ENCODE measurements around the gene CDYL.

Gene CDYL

DNA sequence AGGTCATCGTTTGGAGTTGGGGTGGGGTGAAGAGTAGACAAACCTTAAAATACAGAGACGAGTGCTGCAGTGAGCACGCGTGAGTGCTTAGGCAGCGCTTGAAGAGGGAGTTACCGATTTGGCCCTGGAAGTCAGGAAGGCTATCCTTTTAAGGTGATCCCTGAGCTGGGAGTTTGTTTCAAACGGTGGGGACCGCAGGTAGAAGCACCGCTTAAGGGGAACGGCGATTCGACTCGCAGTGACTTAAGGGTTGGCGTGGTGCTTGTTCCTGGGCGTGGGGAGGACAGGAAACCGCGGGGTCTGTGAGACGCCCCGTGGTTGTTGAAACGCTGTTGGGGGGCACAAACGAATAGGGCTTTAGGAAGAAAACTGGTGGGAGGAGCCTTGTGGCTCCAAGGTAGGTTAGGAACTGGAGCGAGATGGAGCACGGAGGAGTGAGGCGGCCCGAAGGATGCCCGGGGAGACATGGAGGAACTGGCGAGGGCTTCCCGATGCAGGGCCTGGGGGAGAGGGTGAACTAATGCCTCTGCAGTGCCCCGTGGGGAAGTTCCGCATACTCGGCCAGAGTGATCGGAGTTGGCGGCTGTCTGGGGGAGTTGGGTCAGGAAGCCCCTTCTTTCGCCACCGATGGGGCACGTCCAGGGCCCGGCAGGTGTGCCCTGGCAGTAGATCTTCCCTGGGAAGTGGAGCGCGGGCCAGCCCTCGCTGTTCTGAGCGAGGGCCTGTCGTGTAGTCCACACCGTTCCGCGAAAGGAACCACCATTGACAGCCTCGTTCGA is 1.3 kb upstream of the CDYL start:
- DNase-seq = peak; percentile 24

DNA sequence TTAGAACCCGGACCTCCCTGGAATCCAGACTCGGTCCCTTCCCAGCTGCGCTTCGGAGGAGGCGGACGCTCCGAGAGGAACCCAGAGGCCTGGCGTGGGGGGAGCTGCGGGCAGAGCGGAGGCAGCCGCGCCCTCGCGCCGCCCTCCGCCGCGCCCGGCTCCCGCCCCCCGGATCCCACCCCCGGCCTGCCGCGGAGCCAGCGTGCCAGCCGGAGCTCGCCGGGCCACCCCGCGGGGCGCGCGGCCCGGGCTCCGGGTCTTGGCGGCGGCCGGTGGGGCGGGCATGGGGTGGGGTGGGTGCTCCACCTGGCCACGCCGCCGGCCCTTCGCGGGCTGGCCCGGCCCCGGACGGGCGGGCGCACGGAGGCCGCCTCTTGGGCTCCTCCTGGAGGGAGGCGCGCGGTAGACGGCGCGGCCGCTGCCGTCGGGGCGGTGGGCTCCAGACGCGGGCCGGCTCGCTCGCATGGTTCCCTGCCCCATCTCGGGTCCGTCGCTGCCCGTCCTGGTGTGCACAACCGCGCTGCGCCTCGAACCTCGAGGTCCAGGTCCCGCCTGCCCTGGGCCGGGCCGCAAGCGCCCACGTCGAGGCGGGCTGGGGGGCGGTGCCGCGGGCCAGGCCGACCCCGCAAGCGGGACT is 592 bp upstream of the CDYL start:
- DNase-seq = peak; percentile 66

DNA sequence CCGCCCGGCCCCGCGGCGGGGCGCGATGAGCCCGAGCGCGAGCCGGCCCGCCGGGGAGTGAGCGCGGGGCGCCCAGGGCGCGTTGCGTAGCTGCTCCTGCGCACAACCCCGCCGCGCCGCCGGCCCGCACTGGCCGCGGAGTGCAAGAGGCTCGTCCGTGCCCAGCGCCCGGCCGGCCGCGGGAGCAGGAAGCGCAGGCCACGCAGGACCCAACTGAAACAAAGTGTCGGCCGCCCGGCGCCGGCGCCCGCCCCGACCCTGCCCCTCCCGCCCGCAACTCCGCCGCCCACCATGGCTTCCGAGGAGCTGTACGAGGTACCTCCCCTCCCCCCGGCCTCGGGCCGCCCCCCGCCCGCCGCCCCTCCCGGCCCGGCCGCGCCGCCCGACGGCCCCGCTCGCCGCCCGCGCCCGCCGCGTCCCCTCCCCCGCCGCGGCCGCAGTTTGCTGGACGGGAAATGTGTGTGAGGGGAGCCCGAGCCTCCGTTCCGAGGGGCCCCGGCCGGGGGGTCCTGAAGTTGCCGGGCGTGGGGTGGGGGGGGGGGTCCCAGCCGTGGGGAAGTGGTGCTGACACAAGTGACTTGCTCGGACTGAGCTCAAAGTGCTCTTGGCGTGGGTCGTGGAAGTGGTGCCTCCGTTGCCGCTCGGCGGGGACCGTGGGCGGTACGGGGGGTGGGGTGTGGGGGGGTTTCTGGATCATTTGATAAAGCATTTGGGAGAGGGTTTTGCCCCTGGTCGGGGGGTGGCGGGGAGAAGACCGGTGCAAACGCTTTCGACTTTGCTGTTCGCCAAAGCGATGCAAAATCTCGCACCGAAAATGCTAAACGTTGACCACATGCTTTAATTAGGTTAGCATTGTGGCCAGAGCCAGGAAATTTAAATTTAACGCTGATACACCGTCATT is 539 bp downstream of the CDYL start:
- DNase-seq = peak; percentile 54

GRCh38 chr6:4777394-4777935 is 1.3 kb downstream of the CDYL start:
- DNase-seq = no peak

- no peak for DNase-seq
Observed at GRCh38 chr6:4778086-4778485, 1.9 kb downstream of the CDYL start.

DNA sequence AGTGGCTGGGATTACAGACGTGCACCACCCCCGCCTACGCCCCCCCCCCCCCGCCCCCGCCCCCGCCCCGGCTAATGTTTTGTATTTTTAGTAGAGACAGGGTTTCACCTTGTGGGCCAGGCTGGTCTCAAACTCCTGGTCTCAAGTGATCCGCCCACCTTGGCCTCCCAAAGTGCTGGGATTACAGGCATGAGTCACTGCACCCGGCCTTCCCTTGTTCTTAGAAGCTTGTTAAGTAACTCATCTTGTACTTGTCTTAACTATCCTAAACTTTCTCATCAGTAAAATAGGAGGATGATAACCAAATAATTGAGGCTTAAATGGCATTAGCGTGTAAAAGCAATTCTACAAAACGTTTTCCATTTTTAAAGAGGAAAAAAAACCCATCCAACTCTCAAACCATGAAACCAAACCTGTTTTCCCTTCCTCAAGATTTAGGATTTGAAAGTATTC is 4.2 kb downstream of the CDYL start:
- DNase-seq = no peak

DNA sequence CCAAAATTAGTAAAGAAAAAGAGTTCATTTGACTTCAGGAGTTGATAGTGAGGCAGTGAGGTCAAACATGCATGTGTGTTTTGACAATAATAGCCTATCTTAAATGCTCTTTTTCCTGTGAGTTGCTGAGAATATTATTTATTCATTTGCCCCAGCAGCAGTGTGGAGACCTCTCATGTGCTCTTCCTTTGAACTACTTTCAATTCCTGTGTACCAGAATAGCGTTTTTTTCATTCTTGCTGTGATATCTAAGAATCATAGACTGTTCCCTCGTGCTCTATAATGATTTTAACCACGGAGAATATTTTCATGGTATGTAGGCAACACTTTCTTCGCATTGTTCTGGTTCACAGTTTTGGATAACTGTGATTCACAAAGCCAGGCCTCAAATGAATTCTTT is 5.2 kb downstream of the CDYL start:
- DNase-seq = no peak

DNA sequence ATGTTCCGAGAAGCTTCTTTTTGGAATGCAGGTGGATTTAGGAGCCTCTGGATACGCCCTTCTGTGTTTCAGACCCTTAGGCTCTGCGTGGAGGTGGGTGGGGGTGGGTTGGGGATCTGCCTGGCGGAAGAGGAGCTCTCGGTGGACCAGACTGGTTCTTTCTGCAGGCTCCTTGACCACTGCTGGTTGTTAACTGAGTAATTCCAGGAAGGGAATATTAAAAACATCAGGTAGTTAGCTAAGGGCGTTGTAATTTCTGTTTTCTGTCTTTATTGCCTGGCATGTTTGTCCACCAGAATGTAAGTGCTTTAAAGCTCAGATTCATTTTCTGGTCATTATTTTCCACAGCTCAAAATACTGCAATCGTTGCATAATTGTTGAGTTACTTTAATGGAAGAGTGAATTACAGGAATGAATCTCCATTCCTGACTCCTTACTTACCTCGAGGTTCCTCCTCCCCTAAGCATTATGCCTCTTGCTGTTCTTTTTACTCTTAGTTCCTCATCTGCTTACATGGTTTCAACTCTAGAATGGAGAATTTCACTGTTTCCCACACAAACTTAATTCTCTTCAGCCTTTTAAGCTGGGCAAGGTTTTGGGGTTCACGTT is 5.9 kb downstream of the CDYL start:
- DNase-seq = no peak

DNA sequence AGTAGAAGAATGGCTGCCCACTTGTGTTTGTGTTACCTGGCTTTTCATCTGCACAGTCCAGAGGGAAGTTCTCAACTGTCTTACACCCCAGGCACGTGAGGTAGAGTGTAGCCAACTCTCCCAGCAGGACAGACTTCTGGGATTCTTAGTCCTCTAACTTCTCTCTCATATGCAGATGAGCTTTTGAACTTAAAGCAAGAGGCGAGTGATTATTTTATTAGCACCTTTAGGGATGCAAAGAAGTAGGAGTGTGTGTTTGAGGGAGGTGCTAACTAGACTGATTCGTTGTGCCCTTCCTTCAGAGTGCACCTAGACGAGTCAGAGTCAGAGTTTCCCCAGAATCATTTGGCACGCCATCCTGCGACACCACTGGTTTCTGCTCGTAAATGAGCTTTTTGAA is 10.8 kb downstream of the CDYL start:
- DNase-seq = no peak

- DNase-seq = no peak
Observed at GRCh38 chr6:4788482-4788881, 12.3 kb downstream of the CDYL start.

DNA sequence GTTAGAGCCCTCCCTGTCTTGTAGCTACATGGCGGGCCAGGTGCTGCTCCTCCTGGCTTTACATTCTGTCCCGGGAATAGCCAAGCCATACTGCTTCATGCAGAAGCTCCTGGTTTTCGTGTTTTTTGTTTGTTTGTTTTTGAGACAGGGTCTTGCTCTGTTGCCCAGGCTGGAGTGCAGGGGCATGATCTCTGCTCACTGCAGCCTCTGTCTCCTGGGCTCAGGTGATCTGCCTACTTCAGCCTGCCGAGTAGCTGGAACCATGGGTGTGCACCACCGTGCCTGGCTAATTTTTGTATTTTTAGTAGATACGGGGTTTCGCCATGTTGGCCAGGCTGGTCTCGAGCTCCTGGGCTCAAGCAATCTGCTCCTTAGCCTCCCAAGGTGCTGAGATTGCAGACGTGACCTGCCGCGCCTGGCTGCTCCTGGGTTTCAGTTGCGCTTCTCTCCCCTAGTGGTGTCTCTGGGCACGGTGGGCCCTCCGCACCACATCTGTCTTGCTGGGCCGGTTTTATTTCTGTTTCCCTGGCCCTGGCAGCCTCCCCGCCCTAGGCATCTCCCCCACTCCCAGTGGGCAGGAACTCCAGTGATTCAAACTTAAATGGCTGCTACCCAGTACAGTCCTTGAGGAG is 12.9 kb downstream of the CDYL start:
- DNase-seq = no peak

DNA sequence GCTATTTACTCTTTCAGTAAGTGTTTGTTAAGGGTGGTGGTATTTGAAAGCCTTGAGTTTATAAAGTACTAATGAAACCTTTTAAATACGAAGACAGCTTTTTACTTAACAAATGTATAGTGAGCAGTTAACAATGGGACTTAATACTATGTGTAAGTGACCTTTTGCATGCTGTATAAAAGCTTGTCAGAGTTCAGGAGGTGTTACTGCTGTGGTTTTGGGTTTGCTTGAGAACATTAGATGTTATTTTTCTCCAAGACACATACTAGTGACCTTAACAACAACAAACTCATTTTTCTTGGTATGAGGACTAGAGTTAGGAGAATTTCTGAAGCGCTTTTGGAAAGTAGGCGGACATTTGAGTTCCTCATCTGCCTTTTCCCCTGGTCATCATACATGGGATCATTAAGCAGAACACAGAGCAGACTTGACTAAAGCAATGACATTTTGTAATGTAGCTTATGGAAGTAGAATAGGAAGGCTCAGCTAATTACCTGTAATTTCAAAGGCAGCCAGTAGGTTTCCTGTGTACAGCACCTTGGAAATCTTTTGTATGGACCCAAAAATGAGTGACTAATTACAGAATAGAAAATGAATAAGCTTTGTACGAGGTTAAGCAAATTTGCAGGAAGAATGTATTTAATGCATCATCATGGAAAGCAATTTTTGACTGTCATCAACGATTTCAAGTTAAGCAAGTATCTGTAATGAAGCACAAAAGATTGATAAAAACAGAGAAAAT is 14.1 kb downstream of the CDYL start:
- DNase-seq = no peak

DNA sequence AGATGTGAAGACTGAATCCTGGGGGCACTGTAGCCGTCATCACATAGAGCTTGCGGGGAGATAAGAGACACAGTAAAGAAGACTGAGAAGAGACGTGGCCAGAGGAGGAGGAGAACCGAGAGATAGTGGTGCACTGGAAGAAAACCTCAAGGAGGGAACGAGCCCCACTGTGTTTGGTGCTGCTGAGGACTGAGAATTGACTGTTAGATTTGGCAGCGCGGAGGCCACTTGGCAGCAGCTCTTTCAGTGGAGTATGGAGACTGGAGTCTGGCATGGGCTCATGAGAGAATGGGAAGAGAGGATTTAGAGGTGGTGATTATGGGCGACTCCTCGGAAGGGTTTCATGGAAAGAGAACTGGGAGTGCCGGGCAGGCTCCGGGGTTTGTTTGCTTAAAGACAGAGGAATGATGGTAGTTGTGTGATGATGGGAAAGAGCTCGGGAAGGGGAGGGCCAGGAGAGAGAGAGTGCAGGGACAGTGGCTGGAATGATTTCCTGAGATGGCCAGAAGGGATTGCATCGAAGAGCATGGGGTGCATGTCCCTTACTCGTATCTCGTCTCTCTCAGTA is 18.0 kb downstream of the CDYL start:
- peak; percentile 60 for DNase-seq

- no peak for DNase-seq
Observed at GRCh38 chr6:4797587-4797986, 21.4 kb downstream of the CDYL start.

DNA sequence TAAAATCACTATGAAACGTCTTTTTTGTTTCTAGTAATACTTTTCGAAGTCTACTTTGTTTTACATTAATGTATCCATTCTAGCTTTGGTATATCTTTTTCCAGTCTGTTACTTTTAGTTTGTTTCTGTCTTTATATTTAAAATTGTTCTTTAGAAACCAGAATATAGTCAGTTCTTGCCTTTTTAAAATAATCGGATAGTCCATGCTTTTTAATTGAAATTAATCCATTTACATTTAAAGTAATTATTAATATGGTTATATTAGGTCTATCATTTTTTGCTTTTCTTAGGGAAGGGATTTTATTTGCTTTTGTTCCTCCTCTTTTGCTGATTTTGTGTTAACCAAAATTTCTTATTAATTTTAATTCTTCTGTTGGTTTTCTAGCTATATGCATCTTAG is 23.7 kb downstream of the CDYL start:
- DNase-seq = no peak

- DNase-seq = no peak
Observed at GRCh38 chr6:4800662-4801061, 24.5 kb downstream of the CDYL start.

DNA sequence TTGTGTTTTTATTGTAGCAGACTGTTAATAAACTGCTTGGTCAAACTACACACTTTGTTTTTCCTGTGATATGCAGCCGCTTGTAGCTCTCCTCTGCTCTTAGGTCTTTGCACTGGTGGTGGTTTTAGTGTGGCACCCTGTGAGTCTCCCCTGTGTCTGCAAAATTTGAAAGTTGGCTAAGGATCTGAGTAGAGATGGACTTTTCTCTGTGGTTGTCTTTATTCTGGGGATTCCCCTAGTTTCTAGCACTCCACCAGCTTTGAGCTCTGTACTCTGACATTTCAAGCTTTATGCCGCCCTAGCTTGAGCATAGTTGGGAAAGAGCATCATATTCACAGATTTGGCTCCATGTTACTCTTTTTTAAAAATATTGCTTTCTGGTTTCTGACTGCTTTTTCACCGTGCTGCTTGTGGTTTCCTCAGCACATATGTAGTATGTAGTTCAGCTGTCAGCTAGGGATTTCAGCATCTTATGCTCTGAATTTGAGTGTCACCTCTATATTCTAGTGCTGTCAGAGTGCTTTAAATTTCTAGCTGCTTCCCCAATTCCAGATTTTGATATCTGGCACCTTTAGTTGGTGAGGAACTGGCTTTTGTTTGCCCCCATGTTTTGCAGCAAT is 25.4 kb downstream of the CDYL start:
- no peak for DNase-seq

GRCh38 chr6:4802312-4802935 is 26.2 kb downstream of the CDYL start:
- no peak for DNase-seq

DNA sequence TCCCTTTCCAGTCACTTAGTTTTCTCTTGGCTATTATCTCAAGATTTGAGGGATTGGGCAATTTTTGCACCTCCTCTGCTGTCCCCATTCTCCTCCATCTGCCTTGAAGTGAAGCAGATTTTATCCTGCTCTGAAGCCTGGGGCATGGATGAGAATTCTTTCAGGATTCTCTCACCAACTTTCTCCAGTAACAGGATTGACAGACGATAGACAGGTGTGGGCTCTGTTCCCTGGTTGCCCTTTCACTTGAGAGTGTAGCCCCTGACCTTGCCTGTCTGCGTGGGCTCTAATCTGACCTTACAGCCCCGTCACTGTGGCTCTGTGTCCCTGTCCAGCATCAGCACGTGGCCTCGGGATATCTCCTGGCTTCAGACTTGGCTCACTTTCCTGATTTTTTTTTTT is 27.1 kb downstream of the CDYL start:
- DNase-seq = no peak

DNA sequence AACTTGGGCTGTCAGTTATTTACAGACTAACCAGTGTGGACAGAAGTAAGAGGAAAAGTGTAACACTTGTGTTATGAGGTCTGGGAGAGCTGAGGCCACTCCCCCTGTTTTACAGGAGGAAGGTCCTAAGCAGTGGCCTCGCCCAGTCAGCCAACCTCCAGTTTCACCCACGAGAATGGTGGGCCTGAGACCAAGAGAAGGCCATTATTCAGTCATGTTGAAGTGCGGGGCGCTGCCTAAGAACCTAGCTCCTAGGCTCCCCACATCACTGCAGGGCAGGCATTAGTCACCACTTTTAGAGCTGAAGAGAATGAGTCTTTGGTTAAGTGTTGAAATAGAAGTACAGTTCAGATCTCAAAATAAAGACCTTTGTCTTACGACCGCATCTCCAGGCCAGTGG is 27.9 kb downstream of the CDYL start:
- no peak for DNase-seq

Data from NCI-H1105 (cell line).